Measurements from ENCODE around the gene TAGAP. TPM values are rescaled to one million over a fixed set of nuclear protein-coding genes. Genes with fewer than 3 reads are reported as not detected.

Gene TAGAP
- total RNA-seq, 1 experiment from 2014 or later = not detected

- no peak for TF ChIP-seq CTCF (conservative IDR thresholded peaks at IDR 0.05)
- Histone ChIP-seq H3K4ac (ENCODE audit: low read depth, low read length) (no peak overlapping the region), H2BK120ac (ENCODE audit: low read depth, low read length, poor library complexity, severe bottlenecking) (no peak overlapping the region), H3T11ph (ENCODE audit: low read length) (no peak overlapping the region), H3K79me1 (ENCODE audit: insufficient read depth, low read depth, low read length, poor library complexity, severe bottlenecking) (no peaks in the 10 kb centered on the region), H2BK5ac (ENCODE audit: insufficient read length, low read length) (no peak overlapping the region), H3K4me2 (ENCODE audit: insufficient read depth, insufficient read length, low read length) (no peak overlapping the region), H2BK20ac (ENCODE audit: low read depth, low read length, poor library complexity, severe bottlenecking) (no peak overlapping the region), H3K23me2 (ENCODE audit: insufficient read length, low read depth, low read length, poor library complexity, severe bottlenecking) (no peaks in the 10 kb centered on the region), H3K9ac (ENCODE audit: extremely low read depth, insufficient read length, low read length) (no peak overlapping the region), H3K14ac (ENCODE audit: insufficient read depth, low read length) (no peak overlapping the region), H3K23ac (ENCODE audit: insufficient read length, low read depth, low read length) (no peak overlapping the region), H2BK12ac (ENCODE audit: insufficient read length, low read depth, low read length) (no peak overlapping the region), H3K27ac (ENCODE audit: insufficient read length, low read depth, low read length) (no peak overlapping the region), H3K18ac (ENCODE audit: insufficient read length, low read depth, low read length) (no peak overlapping the region), H3K9me3 (ENCODE audit: control insufficient read depth, low read depth, low read length) (no peaks in the 10 kb centered on the region), H3K56ac (ENCODE audit: insufficient read length, low read depth, low read length) (no peak overlapping the region), H4K20me1 (ENCODE audit: control insufficient read depth, insufficient read depth, insufficient read length) (no peaks in the 10 kb centered on the region), H4K5ac (ENCODE audit: insufficient read length, low read depth, low read length) (no peak overlapping the region), H2AFZ (ENCODE audit: low read length) (no peak overlapping the region), H2AK5ac (ENCODE audit: insufficient read length, low read length) (no peak overlapping the region), H4K8ac (replicated peaks; ENCODE audit: insufficient read length, low read depth, low read length) (no peak overlapping the region), H2BK15ac (ENCODE audit: low read depth, low read length) (no peak overlapping the region), H3K27me3 (ENCODE audit: insufficient read depth, low read length) (no peaks in the 10 kb centered on the region), H3K79me2 (ENCODE audit: insufficient read depth, low read length) (no peaks in the 10 kb centered on the region), H4K91ac (ENCODE audit: insufficient read length, low read depth, low read length) (no peak overlapping the region), H3K4me1 (ENCODE audit: insufficient read depth, low read length) (no peaks in the 10 kb centered on the region)
- peaks cover 6 to 7% of the 10 kb centered on the region in 2 experiments; a peak in 3 of 4 replicates for H3K4me1 Mint-ChIP-seq
- no peak overlapping the region for H3K27ac Mint-ChIP-seq
- DNase-seq = no peak
- no peak overlapping the region for H3K4me3 Mint-ChIP-seq
- H3K27me3 Mint-ChIP-seq (ENCODE audit: low read depth) = peaks cover 29% of the 10 kb centered on the region
- H3K9me3 Mint-ChIP-seq = no peaks in the 10 kb centered on the region
- no peaks in the 10 kb centered on the region; a peak in 1 of 7 replicates for H3K36me3 Mint-ChIP-seq (ENCODE audit: insufficient read depth in 1 of 3, low read depth in 3 of 3)
- WGBS (ENCODE audit: extremely low coverage, insufficient read length, low lambda C conversion rate) = no CpG with 5 or more reads among the region's 2 CpGs
Observed at GRCh38 chr6:159074876-159075275, 30.1 kb upstream of the TAGAP start.

Measured in H9 (cell line).